ENCODE measurements around the gene MED12L.

MED12L gene

GRCh38 chr3:151183265-151183671, 97.8 kb downstream of the MED12L start:
- Histone ChIP-seq H3K4me1 (peaks cover 8% of the 10 kb centered on the region; the same call in 1 of the 2 replicates), H3K36me3 (no peaks in the 10 kb centered on the region; the same call in 1 of the 2 replicates), H3K9me3 (no peaks in the 10 kb centered on the region), H3K27me3 (no peaks in the 10 kb centered on the region), H3K4me3 (ENCODE audit: low read depth, low read length) (no peak overlapping the region)
- TF ChIP-seq CTCF (IDR thresholded peaks at IDR 0.05; ENCODE audit: low read depth, low read length), result no peak
- DNase-seq, result no peak

GRCh38 chr3:151191095-151191494, 105.6 kb downstream of the MED12L start:
- no peak for DNase-seq
- peaks cover 17% of the 10 kb centered on the region for H3K36me3 ChIP-seq
- H3K4me3 ChIP-seq (ENCODE audit: low read depth, low read length), result no peak overlapping the region
- no peaks in the 10 kb centered on the region for H3K9me3 ChIP-seq
- H3K27me3 ChIP-seq, result no peaks in the 10 kb centered on the region
- no peak for TF ChIP-seq CTCF (IDR thresholded peaks at IDR 0.05; ENCODE audit: low read depth, low read length)
- H3K4me1 ChIP-seq, result no peaks in the 10 kb centered on the region

GRCh38 chr3:151192545-151192944, 107.1 kb downstream of the MED12L start:
- no peaks in the 10 kb centered on the region for H3K4me1 ChIP-seq
- TF ChIP-seq CTCF (IDR thresholded peaks at IDR 0.05; ENCODE audit: low read depth, low read length), result no peak
- peaks cover 17% of the 10 kb centered on the region for H3K36me3 ChIP-seq
- H3K9me3 ChIP-seq, result no peaks in the 10 kb centered on the region
- DNase-seq, result no peak
- no peaks in the 10 kb centered on the region for H3K27me3 ChIP-seq
- no peak overlapping the region for H3K4me3 ChIP-seq (ENCODE audit: low read depth, low read length)

- no peaks in the 10 kb centered on the region for H3K9me3 ChIP-seq
- no peak for TF ChIP-seq CTCF (IDR thresholded peaks at IDR 0.05; ENCODE audit: low read depth, low read length)
- peaks cover 14% of the 10 kb centered on the region for H3K36me3 ChIP-seq
- H3K27me3 ChIP-seq, result no peaks in the 10 kb centered on the region
- no peak for DNase-seq
- H3K4me3 ChIP-seq (ENCODE audit: low read depth, low read length), result no peak overlapping the region
- H3K4me1 ChIP-seq, result no peaks in the 10 kb centered on the region
Measured at GRCh38 chr3:151195826-151196225, 110.4 kb downstream of the MED12L start.

GRCh38 chr3:151196434-151196833, 111.0 kb downstream of the MED12L start:
- no peak overlapping the region for H3K4me3 ChIP-seq (ENCODE audit: low read depth, low read length)
- no peak for DNase-seq
- H3K27me3 ChIP-seq, result no peaks in the 10 kb centered on the region
- H3K4me1 ChIP-seq, result no peaks in the 10 kb centered on the region
- TF ChIP-seq CTCF (IDR thresholded peaks at IDR 0.05; ENCODE audit: low read depth, low read length), result no peak
- peaks cover 7% of the 10 kb centered on the region for H3K36me3 ChIP-seq
- no peaks in the 10 kb centered on the region for H3K9me3 ChIP-seq

GRCh38 chr3:151197228-151197627, 111.8 kb downstream of the MED12L start:
- no peak overlapping the region for H3K4me3 ChIP-seq (ENCODE audit: low read depth, low read length)
- no peaks in the 10 kb centered on the region for H3K27me3 ChIP-seq
- H3K36me3 ChIP-seq, result peaks cover 5% of the 10 kb centered on the region
- TF ChIP-seq CTCF (IDR thresholded peaks at IDR 0.05; ENCODE audit: low read depth, low read length), result no peak
- no peaks in the 10 kb centered on the region for H3K9me3 ChIP-seq
- no peak for DNase-seq
- no peaks in the 10 kb centered on the region for H3K4me1 ChIP-seq
